DND-41 (cell line): ENCODE results near the gene POU2AF1.

Source experiments
- ATAC-seq: fragments of 200-7000 bp; cut with Tn5 transposase; 3 replicates; pipeline ENCODE4 v1.9.1; 2021; ENCODE audit warnings: low read depth; ENCODE audit not compliant: insufficient read depth
- DNase-seq: peaks from one replicate; pipeline ENCODE4 v3.0.0-alpha.2; 2020
- H2AFZ ChIP-seq: 2 replicates; pipeline ENCODE4 v1.6.0; 2012; ENCODE audit warnings: low read depth, low read length
- H3K27ac ChIP-seq: 2 replicates; pipeline ENCODE4 v1.5.1; 2012; ENCODE audit warnings: low read length, inconsistent platforms
- H3K27me3 ChIP-seq: fragments of 200-600 bp; sonication (generic); 2 replicates; pipeline ENCODE4 v1.6.0; 2012; ENCODE audit warnings: low read length, mild to moderate bottlenecking, inconsistent platforms; ENCODE audit not compliant: insufficient read depth, poor library complexity
- H3K36me3 ChIP-seq: 2 replicates; pipeline ENCODE4 v1.5.1; 2012; ENCODE audit warnings: low read length, inconsistent platforms; ENCODE audit not compliant: insufficient read depth
- H3K4me1 ChIP-seq: 2 replicates; pipeline ENCODE4 v1.5.1; 2012; ENCODE audit warnings: mild to moderate bottlenecking, low read length; ENCODE audit not compliant: insufficient read depth
- H3K4me2 ChIP-seq: 2 replicates; pipeline ENCODE4 v1.6.0; 2012; ENCODE audit warnings: mild to moderate bottlenecking, moderate library complexity, low read length, inconsistent platforms; ENCODE audit not compliant: insufficient read depth
- H3K4me3 ChIP-seq, 2 experiments: fragments of 200-600 bp in 1 of 2; shearing (Covaris generic) in 1 of 2; 2 replicates each; pipeline ENCODE4 v1.5.1; 2012 to 2016; ENCODE audit warnings: inconsistent platforms in 2 of 2, low read length in 2 of 2, mild to moderate bottlenecking in 2 of 2, low read depth in 1 of 2, moderate library complexity in 1 of 2
- H3K79me2 ChIP-seq: 2 replicates; pipeline ENCODE4 v1.6.0; 2012; ENCODE audit warnings: low read length, inconsistent platforms; ENCODE audit not compliant: insufficient read depth
- H3K9ac ChIP-seq: 2 replicates; pipeline ENCODE4 v1.6.0; 2012; ENCODE audit warnings: low read depth, mild to moderate bottlenecking, inconsistent platforms, low read length, moderate library complexity
- H3K9me3 ChIP-seq: 2 replicates; pipeline ENCODE4 v1.5.1; 2012; ENCODE audit warnings: low read length, moderate library complexity, mild to moderate bottlenecking, inconsistent platforms; ENCODE audit not compliant: insufficient read depth, severe bottlenecking
- H4K20me1 ChIP-seq: 2 replicates; pipeline ENCODE4 v1.6.0; 2012; ENCODE audit warnings: low read length; ENCODE audit not compliant: insufficient read depth
- EZH2 ChIP-seq: IDR thresholded peaks from 3 replicates; pipeline ENCODE4 v1.6.1; 2012; ENCODE audit warnings: borderline replicate concordance, low read depth, mild to moderate bottlenecking, moderate library complexity, low read length, inconsistent platforms; ENCODE audit not compliant: severe bottlenecking
- TF ChIP-seq, protein P1 (sequence below): IDR thresholded peaks from 2 replicates; pipeline ENCODE4 v1.5.1; 2012; ENCODE audit warnings: borderline replicate concordance, low read length, moderate library complexity, mild to moderate bottlenecking; ENCODE audit not compliant: poor library complexity, severe bottlenecking; ENCODE audit errors: extremely low read depth

Gene POU2AF1

DNA sequence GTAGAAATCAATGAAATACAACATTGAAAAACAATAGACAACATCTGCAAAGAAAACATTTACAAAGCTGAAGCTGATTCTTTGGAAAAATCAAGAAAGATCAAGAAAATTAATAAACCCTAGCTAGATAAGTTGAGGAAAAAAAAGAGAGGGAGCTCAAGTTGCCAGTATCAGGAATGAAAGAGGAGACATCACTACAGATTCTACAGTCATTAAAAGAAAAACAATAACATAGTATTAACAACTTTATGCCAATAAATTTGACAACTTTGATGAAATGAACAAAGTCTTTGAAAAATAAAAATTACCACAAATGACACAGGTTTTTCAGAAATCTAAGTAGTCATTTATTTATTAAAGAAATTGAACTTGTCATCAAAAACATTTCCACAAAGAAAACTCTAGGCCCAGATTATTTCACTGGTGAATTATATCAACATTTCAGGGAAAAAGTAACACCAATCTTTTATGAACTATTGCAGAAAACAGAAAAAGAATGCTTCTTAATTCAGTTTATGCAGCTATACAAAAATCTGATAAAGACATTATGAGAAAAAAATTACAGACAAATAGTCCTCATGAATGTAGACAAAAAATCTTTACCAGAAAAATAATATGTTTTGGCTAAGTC is 39.2 kb downstream of the POU2AF1 start:
- Histone ChIP-seq H3K27ac (no peak overlapping the region), H3K9me3 (peaks cover 11% of the 10 kb centered on the region), H3K4me1 (no peaks in the 10 kb centered on the region), H3K79me2 (no peaks in the 10 kb centered on the region), H3K4me3 (no peak overlapping the region), H3K36me3 (no peaks in the 10 kb centered on the region), H4K20me1 (no peaks in the 10 kb centered on the region), H2AFZ (no peak overlapping the region), H3K9ac (no peak overlapping the region), H3K27me3 (no peaks in the 10 kb centered on the region), H3K4me2 (no peak overlapping the region)
- ATAC-seq (no peak), DNase-seq (no peak)
- TF ChIP-seq, protein P1, sequence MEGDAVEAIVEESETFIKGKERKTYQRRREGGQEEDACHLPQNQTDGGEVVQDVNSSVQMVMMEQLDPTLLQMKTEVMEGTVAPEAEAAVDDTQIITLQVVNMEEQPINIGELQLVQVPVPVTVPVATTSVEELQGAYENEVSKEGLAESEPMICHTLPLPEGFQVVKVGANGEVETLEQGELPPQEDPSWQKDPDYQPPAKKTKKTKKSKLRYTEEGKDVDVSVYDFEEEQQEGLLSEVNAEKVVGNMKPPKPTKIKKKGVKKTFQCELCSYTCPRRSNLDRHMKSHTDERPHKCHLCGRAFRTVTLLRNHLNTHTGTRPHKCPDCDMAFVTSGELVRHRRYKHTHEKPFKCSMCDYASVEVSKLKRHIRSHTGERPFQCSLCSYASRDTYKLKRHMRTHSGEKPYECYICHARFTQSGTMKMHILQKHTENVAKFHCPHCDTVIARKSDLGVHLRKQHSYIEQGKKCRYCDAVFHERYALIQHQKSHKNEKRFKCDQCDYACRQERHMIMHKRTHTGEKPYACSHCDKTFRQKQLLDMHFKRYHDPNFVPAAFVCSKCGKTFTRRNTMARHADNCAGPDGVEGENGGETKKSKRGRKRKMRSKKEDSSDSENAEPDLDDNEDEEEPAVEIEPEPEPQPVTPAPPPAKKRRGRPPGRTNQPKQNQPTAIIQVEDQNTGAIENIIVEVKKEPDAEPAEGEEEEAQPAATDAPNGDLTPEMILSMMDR, result no peak
- TF ChIP-seq EZH2, result no peak

DNA sequence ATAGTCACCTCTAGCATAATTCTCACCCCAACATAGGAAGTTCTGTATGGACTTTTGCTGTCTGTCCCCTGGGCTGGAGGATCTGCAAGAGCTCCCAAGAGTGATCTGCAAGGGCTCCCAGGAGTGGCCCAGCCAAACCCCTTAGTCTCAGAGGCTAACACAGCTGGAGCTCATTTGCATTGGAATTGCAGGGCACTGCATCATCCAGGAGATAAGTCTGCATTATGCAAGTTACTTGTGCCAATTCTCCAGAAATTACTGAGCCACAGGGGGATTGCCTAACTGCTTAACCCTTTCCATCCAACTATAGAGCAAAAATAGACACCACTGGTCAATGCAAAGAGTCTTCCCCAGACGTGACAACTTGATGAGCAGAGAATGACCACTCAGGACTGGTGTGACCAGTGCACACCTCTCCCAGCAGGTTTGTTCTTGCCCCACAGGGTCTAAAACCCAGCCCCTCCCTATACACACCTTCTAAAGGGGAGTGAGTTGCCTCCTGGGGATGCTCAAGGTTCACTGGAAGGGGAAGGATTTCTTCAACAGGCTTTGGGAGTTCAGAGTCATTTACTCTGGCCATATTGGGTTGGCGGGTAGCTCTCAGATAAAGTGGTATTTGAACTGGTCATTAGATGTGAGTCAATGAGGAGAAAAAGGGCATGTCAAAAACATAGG is 42.4 kb downstream of the POU2AF1 start:
- no peaks in the 10 kb centered on the region for H3K79me2 ChIP-seq
- H3K9me3 ChIP-seq, result peaks cover 11% of the 10 kb centered on the region
- H2AFZ ChIP-seq, result no peak overlapping the region
- TF ChIP-seq EZH2, result no peak
- TF ChIP-seq, protein P1, result no peak
- H3K4me3 ChIP-seq, result no peak overlapping the region
- H3K27me3 ChIP-seq, result no peaks in the 10 kb centered on the region
- no peak overlapping the region for H3K9ac ChIP-seq
- no peaks in the 10 kb centered on the region for H4K20me1 ChIP-seq
- no peaks in the 10 kb centered on the region for H3K36me3 ChIP-seq
- H3K27ac ChIP-seq, result no peak overlapping the region
- ATAC-seq, result no peak
- H3K4me2 ChIP-seq, result no peak overlapping the region
- no peak for DNase-seq
- H3K4me1 ChIP-seq, result no peaks in the 10 kb centered on the region

DNA sequence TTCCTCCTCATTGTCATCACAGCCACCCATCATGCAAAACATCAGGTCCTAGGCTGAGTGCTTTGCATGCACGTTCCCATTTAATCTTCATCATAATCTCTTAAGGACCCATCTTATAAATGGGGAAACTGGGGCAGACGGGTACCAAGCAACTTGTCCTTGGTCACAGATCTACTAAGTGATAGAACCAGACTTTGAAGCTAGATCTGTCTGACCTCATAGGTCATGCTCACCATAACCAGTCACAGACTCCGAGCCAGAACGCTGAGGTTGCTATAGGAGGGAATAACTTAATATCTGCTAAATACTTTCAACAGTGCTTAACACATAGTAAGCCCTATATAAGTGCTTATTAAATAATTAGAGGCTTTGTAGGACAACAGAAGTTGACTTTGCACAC is 43.0 kb downstream of the POU2AF1 start:
- Histone ChIP-seq H3K4me2 (no peak overlapping the region), H3K79me2 (no peaks in the 10 kb centered on the region), H3K4me1 (no peaks in the 10 kb centered on the region), H3K36me3 (no peaks in the 10 kb centered on the region), H4K20me1 (no peaks in the 10 kb centered on the region), H3K27ac (no peak overlapping the region), H3K9ac (no peak overlapping the region), H3K27me3 (no peaks in the 10 kb centered on the region), H3K4me3 (no peak overlapping the region), H3K9me3 (peaks cover 11% of the 10 kb centered on the region), H2AFZ (no peak overlapping the region)
- no peak for ATAC-seq
- TF ChIP-seq EZH2, result no peak
- TF ChIP-seq, protein P1, result no peak
- DNase-seq, result no peak
